Activated CD4-positive, alpha-beta T cell treated with anti-CD3 and anti-CD28 coated beads, Interleukin-2, amount 50 U/mL, for 4 hours (primary cell): ENCODE data around the gene SLC46A2.

Source experiments
- DNase-seq, 2 experiments: peaks; one replicate each; pipeline ENCODE4 v3.0.0-alpha.2; 2020

The SLC46A2 gene

GRCh38 chr9:112856843-112857242, 33.8 kb downstream of the SLC46A2 start:
- no peak for DNase-seq

- no peak for DNase-seq
Observed at GRCh38 chr9:112856200-112856599, 34.5 kb downstream of the SLC46A2 start.

- DNase-seq: no peak
Observed at GRCh38 chr9:112854657-112855056, 36.0 kb downstream of the SLC46A2 start.

GRCh38 chr9:112853882-112854585, 36.6 kb downstream of the SLC46A2 start:
- DNase-seq: no peak

- no peak for DNase-seq
Observed at GRCh38 chr9:112852741-112853504, 37.8 kb downstream of the SLC46A2 start.

- DNase-seq: no peak
Observed at GRCh38 chr9:112850840-112851239, 39.8 kb downstream of the SLC46A2 start.

GRCh38 chr9:112849363-112849922, 41.2 kb downstream of the SLC46A2 start:
- no peak for DNase-seq

GRCh38 chr9:112848316-112849151, 42.1 kb downstream of the SLC46A2 start:
- DNase-seq: no peak

- no peak for DNase-seq
Observed at GRCh38 chr9:112846528-112847488, 43.9 kb downstream of the SLC46A2 start.

GRCh38 chr9:112844771-112845542, 45.7 kb downstream of the SLC46A2 start:
- peak; percentile 57 to 59 for DNase-seq

- DNase-seq: no peak
Observed at GRCh38 chr9:112842555-112842954, 48.1 kb downstream of the SLC46A2 start.

- no peak for DNase-seq
Observed at GRCh38 chr9:112841261-112841660, 49.4 kb downstream of the SLC46A2 start.

GRCh38 chr9:112839331-112839730, 51.3 kb downstream of the SLC46A2 start:
- DNase-seq: no peak

- DNase-seq: no peak
Observed at GRCh38 chr9:112838342-112838741, 52.3 kb downstream of the SLC46A2 start.

- DNase-seq: no peak
Observed at GRCh38 chr9:112836394-112836793, 54.3 kb downstream of the SLC46A2 start.

- no peak for DNase-seq
Observed at GRCh38 chr9:112833081-112833480, 57.6 kb downstream of the SLC46A2 start.

GRCh38 chr9:112831969-112832368, 58.7 kb downstream of the SLC46A2 start:
- no peak for DNase-seq

GRCh38 chr9:112831281-112831851, 59.3 kb downstream of the SLC46A2 start:
- no peak for DNase-seq
